ENCODE data around the gene MBOAT2.

Gene MBOAT2

GRCh38 chr2:9017411-9017810, 13.9 kb upstream of the MBOAT2 start:
- peak; percentile 72 for DNase-seq

GRCh38 chr2:9015998-9016397, 12.5 kb upstream of the MBOAT2 start:
- no peak for DNase-seq

DNA sequence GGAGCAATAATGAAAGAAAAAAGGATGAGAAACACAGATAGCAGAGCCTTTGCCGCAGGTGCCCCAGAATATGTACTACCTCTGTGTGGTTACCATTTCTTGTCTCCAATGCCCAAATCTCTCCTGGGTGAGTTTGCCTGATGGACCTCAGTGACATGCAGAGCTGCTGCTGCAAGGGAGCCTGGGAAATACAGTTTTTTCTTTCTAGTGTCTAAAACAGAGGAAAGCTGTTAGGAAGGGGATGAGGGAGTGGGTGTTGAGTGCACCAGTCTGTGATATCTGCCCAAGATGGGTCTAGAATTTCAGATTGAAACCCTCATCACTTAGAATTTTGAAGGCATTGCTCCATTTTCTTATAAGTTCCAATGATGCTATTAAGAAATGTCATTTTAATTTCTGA, 9.9 kb upstream of the MBOAT2 start:
- no peak for DNase-seq

- no peak for DNase-seq
These were observed 7.4 kb upstream of the MBOAT2 start for GRCh38 chr2:9010866-9011265.

DNA sequence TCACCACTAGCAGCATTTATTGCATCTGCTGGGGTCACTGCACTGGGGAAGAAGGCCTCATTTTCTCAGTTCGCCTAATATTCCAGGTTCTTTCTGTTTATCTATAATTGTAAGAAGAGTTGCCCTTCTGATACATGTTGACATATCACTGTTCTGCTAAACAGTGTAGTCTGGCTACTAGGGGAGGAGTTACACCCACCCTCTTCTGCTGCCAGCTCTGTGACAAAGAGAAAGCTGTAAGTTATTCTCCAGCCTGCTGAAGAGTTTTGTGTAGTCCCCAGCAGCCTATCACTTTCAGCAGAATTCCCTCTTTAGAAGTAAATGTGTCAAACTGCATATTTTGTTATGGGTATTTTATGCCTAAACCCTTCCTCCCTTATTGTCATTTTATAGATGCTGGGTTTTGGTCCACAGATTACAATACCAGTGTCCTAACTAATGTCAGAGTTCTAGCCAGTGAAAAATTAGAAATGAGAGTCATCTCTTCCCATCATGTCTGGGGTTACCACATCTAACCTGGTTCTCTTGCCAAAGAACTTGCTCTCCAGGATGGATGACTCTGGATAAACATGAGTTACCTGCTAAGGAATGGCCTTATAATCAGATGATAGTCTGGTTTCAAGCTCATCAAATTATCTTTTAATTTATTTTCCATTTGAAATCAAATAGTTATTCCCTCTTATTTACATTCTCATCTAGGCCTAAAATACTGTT, 5.6 kb upstream of the MBOAT2 start:
- DNase-seq, result no peak

GRCh38 chr2:9006368-9006767, 2.9 kb upstream of the MBOAT2 start:
- DNase-seq, result no peak

DNA sequence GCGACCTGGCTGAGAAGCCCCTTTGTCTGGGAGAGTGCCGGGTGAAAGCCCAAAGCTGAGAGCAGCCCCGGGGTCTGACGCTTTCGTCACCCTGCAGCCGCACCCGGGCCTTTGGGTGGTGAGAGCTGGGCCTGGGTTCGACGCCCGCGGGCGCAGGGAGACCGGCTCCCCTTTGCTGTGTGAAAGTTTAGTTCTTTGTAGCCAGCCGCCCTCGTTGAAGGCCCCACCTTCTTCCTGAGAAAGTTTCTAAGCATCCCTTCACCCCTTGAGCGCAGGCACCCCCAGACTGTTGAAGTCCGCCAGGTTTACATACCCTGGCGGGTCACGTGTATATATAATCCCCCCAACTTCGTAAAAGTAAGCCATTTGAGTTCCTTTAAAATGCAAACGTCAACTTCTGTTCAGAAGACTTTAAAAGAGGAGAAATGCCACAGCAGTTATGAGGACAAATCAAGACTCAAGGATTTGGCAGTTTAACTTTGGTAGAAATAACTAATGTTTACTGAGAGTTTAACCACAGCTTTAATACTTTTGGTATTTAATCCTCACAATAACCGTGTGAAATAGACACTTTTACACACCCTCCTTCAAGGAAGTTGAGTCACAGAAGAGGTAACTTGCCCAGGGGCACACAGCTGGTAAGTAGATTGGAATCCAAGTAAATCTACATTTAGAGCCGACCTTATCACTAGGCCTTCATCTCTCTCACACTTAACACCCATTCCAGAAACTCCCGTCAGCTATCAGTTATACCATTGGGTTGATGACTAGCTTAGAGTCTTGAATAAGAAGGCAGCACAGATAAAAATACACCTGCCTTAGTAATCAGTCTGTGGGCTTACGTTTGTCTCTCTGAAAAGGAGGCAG, 1.1 kb upstream of the MBOAT2 start:
- peak; percentile 61 for DNase-seq

DNA sequence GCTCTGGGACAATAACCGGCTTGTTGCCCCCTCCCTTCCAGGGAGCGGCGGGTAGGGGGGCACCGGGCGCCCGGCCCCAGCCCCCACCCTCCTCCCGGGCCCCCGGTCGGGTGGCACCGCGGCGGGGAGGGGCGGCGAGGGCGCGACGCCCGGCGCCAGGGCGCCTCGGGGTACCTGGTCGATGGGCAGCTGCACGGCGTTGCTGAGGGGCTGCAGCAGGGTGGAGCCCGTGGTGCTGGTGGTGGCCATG, 193 bp downstream of the MBOAT2 start:
- no peak for DNase-seq

- DNase-seq, result peak; percentile 47
These were observed 683 bp downstream of the MBOAT2 start for GRCh38 chr2:9002637-9003365.

DNA sequence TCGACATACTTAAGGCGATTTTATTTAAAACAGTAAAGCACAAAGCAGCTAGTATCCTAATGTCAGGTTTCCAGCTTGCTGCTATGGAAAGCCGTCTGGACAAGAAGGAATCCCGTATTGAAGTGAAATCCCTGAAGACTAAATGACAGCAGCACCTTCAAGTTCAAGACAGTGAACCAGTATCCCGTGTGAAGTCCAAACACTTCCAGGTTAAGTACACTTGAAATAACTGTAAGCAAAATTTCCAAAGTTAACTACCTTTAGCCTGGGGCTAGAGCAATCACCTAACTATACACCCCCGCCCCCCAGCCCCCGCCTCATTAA, 1.2 kb downstream of the MBOAT2 start:
- no peak for DNase-seq

DNA sequence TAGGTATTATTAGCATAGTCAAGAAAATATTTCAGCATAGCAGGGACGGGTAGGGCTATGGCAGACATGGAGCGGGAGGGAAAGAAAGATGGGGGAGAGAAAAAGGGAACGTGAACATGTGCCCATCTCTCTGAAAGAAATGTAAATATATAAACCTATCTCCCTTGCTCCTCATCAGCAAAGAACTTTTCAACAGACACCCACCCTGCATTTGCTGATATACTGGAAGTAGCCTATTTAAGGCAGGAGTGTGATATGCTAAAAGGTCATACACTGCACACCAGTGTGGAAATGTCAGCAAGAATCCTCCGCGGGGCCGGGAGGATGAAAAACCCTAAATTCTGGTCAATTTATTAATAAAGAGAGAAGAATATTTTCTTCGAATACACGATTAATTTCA, 1.7 kb downstream of the MBOAT2 start:
- no peak for DNase-seq

GRCh38 chr2:9001229-9001628, 2.3 kb downstream of the MBOAT2 start:
- peak; percentile 52 for DNase-seq

DNA sequence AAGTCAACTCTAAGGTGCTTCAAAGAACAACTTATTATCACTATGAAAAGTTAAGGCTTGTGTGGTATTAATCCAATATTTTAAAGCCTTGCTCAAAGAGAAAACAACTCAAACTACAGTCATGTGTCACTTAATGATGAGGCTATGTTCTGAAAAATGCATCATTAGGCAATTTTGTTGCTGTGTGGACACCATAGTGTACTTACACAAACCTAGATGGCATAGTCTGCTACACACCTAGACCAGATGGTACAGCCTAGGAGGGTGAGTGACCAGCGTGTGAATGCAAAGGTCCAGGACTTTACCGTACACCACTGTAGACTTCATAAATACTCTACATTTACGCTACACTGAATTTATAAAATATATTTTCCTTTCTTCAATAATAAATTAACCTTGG, 3.0 kb downstream of the MBOAT2 start:
- DNase-seq, result no peak

DNA sequence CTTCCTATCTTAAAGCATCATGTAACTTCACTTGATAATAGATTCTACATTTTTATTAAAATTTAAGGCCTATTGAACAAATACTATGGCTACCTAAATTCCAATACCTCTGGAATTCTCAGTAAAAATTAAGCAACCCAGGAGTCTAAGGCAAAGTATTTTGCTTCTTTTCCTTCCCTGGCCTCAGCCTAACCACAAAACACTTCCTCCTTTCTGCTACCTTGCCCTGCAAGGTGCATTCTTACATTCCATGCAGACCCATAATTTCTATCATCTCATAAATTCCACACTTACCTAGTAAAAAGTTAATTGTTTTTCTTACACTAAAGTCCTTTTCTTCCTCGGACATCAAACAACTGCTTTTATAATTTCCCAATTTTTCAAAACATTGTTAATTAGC, 3.7 kb downstream of the MBOAT2 start:
- no peak for DNase-seq

DNA sequence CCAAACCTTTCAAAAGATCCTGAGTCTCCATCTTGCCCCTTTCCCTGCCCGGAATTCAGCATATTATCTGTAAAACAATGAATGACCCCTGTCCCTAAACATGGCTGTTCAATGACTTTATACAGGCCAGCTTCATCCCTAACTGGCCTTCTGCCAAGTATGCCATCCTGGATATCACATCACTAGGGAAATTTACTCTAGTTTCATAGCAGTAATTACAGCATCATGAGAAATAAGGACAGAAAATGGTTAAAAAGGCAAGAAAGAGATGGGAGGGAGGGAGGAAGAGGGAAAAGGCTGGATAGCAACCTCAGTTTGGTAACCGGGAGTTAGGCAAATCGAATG, 4.4 kb downstream of the MBOAT2 start:
- no peak for DNase-seq

DNA sequence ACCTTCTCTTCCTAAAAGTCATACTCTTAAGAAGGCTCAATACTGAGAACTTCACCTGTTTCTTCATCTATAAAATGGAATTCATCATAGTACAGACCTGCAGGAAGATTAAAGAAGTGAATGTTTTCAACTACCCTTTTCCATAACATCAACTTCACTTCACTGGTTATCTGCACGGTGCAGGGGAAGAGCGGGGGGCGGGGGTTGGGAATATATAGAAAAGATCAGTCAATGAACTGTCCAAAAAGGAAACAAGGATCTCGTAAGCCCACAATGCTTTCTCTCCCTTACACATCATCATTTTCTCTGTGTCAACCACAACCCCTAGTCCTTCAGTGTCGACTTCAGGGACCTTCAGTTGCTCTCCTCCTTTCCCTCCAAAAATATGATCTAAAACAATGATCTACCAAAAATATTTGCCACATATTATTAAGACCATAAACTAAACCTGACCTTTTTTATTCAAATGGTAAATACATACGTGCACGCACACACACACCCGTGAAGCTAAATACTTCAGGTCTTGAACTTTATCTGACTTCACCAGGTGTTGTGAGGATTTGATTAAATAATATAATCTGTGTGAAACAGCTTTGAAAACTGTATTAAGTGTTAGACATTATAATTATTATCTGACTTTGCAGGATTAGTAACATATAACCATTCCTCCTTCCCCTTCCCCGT, 4.9 kb downstream of the MBOAT2 start:
- DNase-seq, result peak; percentile 62

DNA sequence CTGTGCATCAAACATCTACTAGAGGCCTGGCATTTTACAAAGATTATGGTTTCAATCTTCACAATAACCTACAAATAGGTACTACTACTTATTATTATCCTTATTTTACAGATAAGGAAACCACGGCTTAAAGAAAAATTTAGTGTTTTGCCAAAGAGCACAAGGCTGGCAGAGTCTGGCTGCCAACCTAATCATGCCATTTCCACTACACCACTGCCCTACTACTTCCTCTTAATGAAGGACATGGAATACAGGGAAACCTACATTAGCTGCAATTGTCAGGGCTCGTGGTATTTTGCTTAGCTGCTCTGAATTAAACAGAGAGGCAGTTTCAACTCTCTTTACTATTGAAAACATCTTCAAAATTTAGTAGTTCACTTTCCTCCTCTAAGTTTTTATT, 5.9 kb downstream of the MBOAT2 start:
- DNase-seq, result no peak

- no peak for DNase-seq
These were observed 6.4 kb downstream of the MBOAT2 start for GRCh38 chr2:8997108-8997507.

DNA sequence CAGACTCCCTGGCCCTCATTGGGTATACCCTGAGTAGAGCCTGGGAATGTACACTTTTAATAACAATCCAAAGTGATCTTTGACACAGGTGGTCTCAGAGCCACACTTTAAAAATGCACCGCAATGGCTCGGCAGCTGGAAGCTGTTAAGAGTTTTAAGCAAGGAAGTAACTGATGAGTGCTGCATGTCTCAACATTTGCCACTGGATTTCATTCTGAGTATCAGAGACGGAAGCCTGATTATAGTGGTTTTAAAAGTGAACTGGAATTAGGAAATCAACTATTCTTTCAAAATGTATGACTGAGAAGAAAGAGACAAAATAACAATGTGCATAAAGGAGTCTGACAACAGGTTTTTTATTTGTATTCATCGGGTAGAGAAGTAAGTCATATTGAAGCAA, 7.5 kb downstream of the MBOAT2 start:
- no peak for DNase-seq

DNA sequence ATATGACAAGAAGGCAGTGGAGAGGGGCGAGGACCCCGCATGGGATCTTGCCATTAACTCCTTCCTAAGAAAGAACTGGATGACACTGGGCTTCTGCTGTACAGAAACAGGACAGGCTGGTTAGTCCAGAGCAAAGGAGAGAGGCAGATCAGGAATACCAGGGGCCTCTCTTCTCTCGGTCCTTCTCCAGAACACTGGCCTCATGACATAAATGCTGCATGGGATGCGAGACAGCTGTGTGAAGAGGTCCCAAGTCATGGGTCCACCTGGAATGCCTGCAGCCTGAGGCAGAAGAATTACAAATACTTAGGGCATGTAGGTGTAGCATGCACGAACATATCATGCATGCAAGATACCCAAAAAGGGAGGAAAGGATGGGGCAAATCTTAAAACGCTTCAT, 9.1 kb downstream of the MBOAT2 start:
- DNase-seq, result no peak

GRCh38 chr2:8993902-8994278, 9.6 kb downstream of the MBOAT2 start:
- no peak for DNase-seq

DNA sequence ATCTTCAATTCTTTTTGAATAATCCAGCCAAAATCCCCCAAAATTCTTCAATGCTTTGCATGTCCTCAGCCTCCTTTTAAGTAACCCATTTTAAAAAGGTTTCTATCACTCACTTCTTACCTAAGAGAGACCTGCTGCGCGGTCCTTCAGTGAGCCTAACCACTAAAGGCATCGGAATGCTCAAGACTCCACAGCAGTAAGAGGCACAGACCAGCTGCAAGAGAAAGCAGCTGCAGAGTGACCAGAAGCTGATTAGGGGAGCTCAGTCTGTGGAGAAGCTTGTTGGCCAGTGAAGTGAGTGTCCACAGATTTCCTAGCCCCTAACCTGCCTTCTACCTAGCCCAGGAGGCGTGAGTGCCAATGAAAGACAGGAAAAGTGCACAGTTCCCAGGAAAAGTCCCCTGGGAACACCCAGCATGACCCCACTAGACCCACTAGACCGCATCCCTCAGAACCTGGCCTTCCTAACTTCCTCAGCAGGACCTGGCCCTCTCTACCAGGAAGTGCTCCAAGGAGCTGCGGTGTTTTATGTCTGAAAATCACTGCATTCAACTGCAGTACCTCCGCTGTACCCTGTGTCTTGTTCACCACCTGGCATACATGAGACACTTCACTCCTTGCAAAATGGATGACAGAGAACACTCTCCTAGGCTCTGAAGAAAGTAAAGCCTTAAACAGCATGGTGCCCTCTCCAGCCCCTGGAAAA, 10.1 kb downstream of the MBOAT2 start:
- DNase-seq, result no peak

DNA sequence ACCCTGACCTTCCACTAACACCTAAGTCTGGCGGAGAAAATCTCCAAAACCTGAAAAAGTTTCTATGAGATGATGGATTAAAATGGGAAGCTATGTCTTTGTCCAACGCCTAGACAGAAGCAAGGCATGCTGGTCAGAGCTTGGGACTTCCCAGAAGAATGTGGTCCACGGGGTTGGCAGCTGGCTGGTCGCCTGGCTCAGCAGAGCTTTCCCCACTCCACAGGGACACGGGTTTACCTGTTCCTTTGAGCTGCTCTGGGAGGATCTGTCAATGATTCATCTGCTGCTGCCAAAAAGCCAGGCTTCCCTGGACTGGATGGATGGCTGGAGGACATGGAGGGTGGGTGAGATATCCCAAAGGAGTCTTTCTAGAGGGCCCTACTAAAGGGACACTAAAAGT, 10.8 kb downstream of the MBOAT2 start:
- DNase-seq, result no peak
